ENCODE measurements around the gene CADPS.

DNA sequence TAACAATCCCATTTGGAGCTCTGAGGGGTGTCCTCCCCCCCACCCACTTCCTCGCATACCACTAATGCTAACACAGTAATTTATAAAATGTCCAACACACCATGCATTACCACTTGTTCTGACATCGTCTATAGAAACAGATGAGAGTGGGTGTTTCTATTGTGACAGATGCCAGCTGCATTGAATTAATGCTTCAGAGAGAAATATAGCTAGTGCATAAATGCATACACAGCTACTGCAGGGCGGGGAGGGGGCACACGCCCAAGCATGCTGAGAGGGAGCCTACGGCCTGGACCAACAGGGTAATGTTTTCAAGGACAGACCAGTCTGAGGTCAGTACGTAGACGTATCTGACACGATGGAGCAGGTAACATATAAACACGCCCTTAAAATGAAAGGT is 395.9 kb downstream of the CADPS start:
- TF ChIP-seq, protein P1, sequence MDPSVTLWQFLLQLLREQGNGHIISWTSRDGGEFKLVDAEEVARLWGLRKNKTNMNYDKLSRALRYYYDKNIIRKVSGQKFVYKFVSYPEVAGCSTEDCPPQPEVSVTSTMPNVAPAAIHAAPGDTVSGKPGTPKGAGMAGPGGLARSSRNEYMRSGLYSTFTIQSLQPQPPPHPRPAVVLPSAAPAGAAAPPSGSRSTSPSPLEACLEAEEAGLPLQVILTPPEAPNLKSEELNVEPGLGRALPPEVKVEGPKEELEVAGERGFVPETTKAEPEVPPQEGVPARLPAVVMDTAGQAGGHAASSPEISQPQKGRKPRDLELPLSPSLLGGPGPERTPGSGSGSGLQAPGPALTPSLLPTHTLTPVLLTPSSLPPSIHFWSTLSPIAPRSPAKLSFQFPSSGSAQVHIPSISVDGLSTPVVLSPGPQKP (IDR thresholded peaks at IDR 0.05; ENCODE audit: borderline replicate concordance, low read depth, low read length) = no peak
- no peak for TF ChIP-seq POLR2A (IDR thresholded peaks at IDR 0.05; ENCODE audit: low read depth, low read length)
- TF ChIP-seq, protein P2, sequence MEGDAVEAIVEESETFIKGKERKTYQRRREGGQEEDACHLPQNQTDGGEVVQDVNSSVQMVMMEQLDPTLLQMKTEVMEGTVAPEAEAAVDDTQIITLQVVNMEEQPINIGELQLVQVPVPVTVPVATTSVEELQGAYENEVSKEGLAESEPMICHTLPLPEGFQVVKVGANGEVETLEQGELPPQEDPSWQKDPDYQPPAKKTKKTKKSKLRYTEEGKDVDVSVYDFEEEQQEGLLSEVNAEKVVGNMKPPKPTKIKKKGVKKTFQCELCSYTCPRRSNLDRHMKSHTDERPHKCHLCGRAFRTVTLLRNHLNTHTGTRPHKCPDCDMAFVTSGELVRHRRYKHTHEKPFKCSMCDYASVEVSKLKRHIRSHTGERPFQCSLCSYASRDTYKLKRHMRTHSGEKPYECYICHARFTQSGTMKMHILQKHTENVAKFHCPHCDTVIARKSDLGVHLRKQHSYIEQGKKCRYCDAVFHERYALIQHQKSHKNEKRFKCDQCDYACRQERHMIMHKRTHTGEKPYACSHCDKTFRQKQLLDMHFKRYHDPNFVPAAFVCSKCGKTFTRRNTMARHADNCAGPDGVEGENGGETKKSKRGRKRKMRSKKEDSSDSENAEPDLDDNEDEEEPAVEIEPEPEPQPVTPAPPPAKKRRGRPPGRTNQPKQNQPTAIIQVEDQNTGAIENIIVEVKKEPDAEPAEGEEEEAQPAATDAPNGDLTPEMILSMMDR (conservative IDR thresholded peaks at IDR 0.05; ENCODE audit: low read depth, low read length) = no peak
- no peak for TF ChIP-seq MAFK (IDR thresholded peaks at IDR 0.05; ENCODE audit: low read depth, low read length)
- TF ChIP-seq BHLHE40 (IDR thresholded peaks at IDR 0.05; ENCODE audit: low read depth, low read length) = no peak
